SJSA1 (cell line): ENCODE data around the gene NFIA. TPM values are rescaled to one million over a fixed set of nuclear protein-coding genes. Genes with fewer than 3 reads are reported as not detected.

Experiments
- DNase-seq, 2 experiments: peaks; one replicate each; pipeline ENCODE4 v3.0.0-alpha.2; 2015 to 2020; ENCODE audit warnings: low spot score in 2 of 2, low read depth in 1 of 2
- H3K27ac ChIP-seq: fragments of 250-450 bp; sonication (Bioruptor Pico); 2 replicates; pipeline ENCODE4 v1.5.1; 2020; ENCODE audit warnings: mild to moderate bottlenecking, moderate library complexity
- H3K27me3 ChIP-seq: fragments of 250-450 bp; sonication (Bioruptor Pico); replicated peaks from 2 replicates; pipeline ENCODE4 v1.5.1; 2020; ENCODE audit warnings: mild to moderate bottlenecking, moderate library complexity
- H3K36me3 ChIP-seq: fragments of 250-450 bp; sonication (Bioruptor Pico); 2 replicates; pipeline ENCODE4 v1.5.1; 2020; ENCODE audit warnings: mild to moderate bottlenecking
- H3K4me1 ChIP-seq: fragments of 250-450 bp; sonication (Bioruptor Pico); replicated peaks from 2 replicates; pipeline ENCODE4 v1.6.1; 2021; ENCODE audit warnings: mild to moderate bottlenecking
- H3K4me3 ChIP-seq: fragments of 250-450 bp; sonication (Bioruptor Pico); 2 replicates; pipeline ENCODE4 v1.5.1; 2020; ENCODE audit warnings: mild to moderate bottlenecking
- H3K9me3 ChIP-seq: fragments of 250-450 bp; sonication (Bioruptor Pico); replicated peaks from 2 replicates; pipeline ENCODE4 v1.5.1; 2020; ENCODE audit warnings: mild to moderate bottlenecking
- total RNA-seq: library from RNA; depleted of rRNA; stranded (reverse); fragments of >200 nt; shearing (Covaris generic); gene quantifications from 2 replicates; pipeline ENCODE4 v1.2.3, GENCODE V29; 2014

Gene NFIA
- total RNA-seq, 1 experiment from 2014 or later: 0.74 TPM

DNA sequence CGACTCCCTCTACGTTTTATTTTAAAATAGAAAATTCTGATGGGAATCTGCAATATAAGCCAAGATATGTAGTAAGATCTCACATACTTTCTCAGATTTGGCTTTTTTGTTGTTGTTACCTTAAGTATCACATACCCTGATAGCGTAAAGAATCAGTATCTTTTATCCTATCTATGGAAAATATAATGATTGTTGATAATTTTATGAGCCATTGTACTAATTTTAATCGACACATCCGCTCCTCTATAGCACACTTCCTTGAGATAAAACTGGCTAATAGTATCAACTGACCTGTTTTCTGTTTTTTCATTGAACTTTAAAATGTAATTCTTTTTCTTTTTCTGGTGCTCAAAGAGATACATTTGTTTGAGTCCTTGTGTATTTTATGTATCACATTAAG is 118.7 kb downstream of the NFIA start:
- Histone ChIP-seq H3K36me3 (no peaks in the 10 kb centered on the region), H3K4me1 (no peaks in the 10 kb centered on the region), H3K4me3 (no peak overlapping the region), H3K9me3 (no peaks in the 10 kb centered on the region), H3K27me3 (no peaks in the 10 kb centered on the region), H3K27ac (no peak overlapping the region)
- DNase-seq: no peak

DNA sequence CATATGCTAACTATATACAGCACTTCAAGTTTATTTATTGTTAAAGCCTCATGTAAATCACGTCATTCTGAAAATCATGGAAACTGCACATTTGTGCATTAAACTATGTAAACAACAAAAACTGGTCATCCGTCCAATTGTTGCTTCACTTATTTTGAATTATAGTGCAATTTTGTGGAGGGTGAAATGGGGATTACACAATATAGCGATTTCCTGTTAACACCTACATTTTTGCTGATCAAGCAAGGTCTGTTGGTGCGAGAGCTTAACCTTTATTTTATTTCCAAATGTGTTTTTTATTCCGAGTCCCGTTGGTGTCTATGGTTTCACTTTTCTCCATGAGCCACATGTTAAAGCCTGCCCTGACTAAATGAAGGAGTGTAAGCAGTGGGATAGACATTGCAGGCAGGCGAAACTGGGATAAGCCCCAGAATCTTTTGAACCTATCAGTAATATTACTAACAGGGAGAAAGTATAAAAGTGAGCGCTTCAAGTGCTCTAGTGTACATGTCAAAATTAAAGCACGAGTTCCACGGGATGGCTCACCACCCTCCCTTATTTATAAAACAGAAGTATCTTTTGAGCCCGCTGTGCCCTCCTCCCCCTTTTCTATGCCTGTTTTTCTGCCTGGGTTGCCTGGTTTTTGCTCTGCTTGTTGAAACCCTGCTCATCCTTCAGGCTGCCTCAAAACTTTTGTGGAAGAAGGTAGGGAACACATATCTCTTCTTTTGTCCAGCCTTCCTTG is 120.7 kb downstream of the NFIA start:
- Histone ChIP-seq H3K9me3 (no peaks in the 10 kb centered on the region), H3K27me3 (no peaks in the 10 kb centered on the region), H3K36me3 (no peaks in the 10 kb centered on the region), H3K4me1 (no peaks in the 10 kb centered on the region), H3K27ac (no peak overlapping the region), H3K4me3 (no peak overlapping the region)
- no peak for DNase-seq

DNA sequence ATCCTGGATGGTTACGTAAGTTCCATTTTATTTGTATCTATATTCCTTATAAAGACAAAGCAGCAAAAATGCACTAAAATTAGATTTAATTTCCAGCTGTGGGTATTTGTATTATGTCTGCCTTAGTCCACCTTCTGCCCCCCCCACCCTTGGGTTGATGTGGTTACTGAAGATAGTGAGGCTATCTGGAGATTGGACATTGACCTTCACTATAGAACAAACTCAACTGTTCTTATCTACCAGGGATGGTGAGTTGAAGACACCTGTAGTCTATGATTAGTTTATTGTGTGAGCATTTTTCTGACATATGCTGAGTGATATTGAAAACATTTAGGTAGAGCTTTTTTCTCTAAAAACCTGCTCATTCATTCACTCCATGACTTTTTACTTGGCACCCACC is 122.2 kb downstream of the NFIA start:
- Histone ChIP-seq H3K4me3 (no peak overlapping the region), H3K9me3 (no peaks in the 10 kb centered on the region), H3K4me1 (no peaks in the 10 kb centered on the region), H3K27ac (no peak overlapping the region), H3K27me3 (no peaks in the 10 kb centered on the region), H3K36me3 (no peaks in the 10 kb centered on the region)
- no peak for DNase-seq

DNA sequence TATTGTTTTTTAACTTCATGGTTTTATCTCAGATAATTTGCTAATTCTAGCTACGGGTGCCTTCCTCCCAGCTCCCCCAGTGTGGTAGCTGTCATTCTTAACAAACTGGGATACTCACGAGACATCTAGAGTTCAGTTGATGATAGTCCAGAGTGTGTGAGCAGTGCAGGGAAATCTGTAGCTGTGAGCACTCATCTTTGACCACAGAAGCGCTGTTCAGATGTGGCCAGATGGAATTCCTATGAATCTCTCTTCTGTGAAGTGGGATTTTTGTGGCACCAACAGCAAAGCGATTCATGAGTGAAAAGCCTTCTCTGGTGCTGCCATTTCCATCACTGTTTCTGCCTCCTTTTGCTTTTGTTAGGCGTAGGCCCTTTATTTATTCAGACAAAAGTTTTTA is 125.1 kb downstream of the NFIA start:
- Histone ChIP-seq H3K27me3 (no peaks in the 10 kb centered on the region), H3K27ac (no peak overlapping the region), H3K4me3 (no peak overlapping the region), H3K4me1 (no peaks in the 10 kb centered on the region), H3K36me3 (no peaks in the 10 kb centered on the region), H3K9me3 (no peaks in the 10 kb centered on the region)
- DNase-seq: no peak

DNA sequence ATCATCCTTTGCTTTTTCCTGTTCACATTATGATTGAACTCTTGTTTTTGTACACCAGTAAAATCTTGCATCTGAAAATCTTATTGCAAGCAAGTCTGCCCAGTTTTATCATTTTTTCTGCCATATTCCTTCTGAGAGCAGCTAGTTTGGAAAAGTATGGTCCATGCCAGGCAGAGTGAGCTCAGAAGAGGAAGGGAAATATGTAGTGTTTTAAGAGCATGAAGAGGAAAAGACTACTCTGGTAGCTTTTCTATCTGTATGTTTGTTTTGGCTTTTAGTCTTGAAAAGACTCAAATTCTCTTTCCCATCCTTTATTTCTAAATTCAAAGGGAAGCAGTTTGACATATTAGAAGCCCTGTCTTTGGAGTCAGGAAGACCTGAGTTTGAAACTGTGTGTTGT is 125.8 kb downstream of the NFIA start:
- no peak overlapping the region for H3K27ac ChIP-seq
- no peak for DNase-seq
- H3K27me3 ChIP-seq: no peaks in the 10 kb centered on the region
- no peak overlapping the region for H3K4me3 ChIP-seq
- no peaks in the 10 kb centered on the region for H3K36me3 ChIP-seq
- H3K4me1 ChIP-seq: no peaks in the 10 kb centered on the region
- no peaks in the 10 kb centered on the region for H3K9me3 ChIP-seq

GRCh38 chr1:61208831-61209230 is 126.5 kb downstream of the NFIA start:
- H3K36me3 ChIP-seq: no peaks in the 10 kb centered on the region
- H3K27me3 ChIP-seq: no peaks in the 10 kb centered on the region
- no peak overlapping the region for H3K27ac ChIP-seq
- H3K4me3 ChIP-seq: no peak overlapping the region
- no peaks in the 10 kb centered on the region for H3K4me1 ChIP-seq
- no peak for DNase-seq
- H3K9me3 ChIP-seq: no peaks in the 10 kb centered on the region

DNA sequence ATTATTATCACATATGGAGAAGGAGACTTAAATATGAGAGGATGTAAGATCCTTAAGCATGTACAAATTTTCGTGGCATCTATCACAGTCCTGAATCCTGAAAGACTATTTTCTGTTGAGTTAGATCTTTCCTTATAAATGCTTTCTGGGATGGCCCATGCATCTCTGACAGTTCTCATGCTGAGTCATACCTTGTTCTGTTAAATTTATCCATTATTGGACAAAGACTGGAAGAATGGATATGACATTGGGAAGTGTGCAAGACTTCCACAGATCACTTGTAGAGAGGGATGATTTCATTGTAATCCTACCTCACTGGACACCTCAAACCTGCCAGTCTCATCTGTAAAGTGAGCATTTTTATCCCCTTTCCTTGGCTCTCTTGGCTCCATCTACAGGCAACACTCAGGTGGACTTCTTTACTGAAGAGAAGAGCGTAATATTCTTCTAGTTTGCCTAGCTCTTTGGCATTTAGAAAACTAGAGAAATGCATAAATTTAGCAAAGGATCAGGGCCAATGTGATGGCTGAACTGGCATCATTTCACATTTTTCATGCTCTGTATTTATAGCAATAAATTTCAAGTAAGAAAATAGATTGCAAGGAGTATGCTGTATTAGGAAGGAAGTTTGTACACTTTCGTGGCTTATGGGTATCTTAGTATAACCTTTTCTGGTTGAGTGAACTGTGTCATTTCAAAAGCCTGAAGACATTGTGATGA is 128.2 kb downstream of the NFIA start:
- no peaks in the 10 kb centered on the region for H3K4me1 ChIP-seq
- no peaks in the 10 kb centered on the region for H3K27me3 ChIP-seq
- no peak for DNase-seq
- H3K27ac ChIP-seq: no peak overlapping the region
- no peaks in the 10 kb centered on the region for H3K36me3 ChIP-seq
- no peaks in the 10 kb centered on the region for H3K9me3 ChIP-seq
- no peak overlapping the region for H3K4me3 ChIP-seq

- H3K4me3 ChIP-seq: no peak overlapping the region
Measured at GRCh38 chr1:61213245-61214011, 131.1 kb downstream of the NFIA start.

DNA sequence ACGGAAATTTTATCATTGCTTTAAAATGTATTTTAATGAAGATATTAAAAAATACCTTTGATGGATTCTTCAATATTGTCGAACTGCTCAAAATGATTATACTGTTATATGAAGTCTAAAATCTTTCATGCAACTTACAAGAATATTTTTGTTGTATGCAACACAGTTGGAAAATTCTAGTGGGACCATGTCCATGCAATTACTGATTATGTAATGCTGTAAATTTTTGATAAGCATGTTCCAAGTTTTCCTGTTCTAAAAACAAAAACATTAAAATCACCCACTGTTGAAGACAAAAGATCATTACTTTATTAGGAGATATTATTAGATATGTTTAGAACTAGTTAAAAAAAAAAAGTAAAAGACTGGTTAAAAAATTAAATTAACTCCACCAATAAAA is 132.8 kb downstream of the NFIA start:
- no peak overlapping the region for H3K4me3 ChIP-seq
- no peaks in the 10 kb centered on the region for H3K27me3 ChIP-seq
- no peaks in the 10 kb centered on the region for H3K36me3 ChIP-seq
- no peak overlapping the region for H3K27ac ChIP-seq
- no peak for DNase-seq
- no peaks in the 10 kb centered on the region for H3K4me1 ChIP-seq
- no peaks in the 10 kb centered on the region for H3K9me3 ChIP-seq

More at GRCh38 chr1:61213245-61214011, 131.1 kb downstream of the NFIA start:
- DNase-seq: no peak
- H3K27me3 ChIP-seq: no peaks in the 10 kb centered on the region
- H3K36me3 ChIP-seq: no peaks in the 10 kb centered on the region
- no peak overlapping the region for H3K27ac ChIP-seq
- H3K4me1 ChIP-seq: no peaks in the 10 kb centered on the region
- H3K9me3 ChIP-seq: no peaks in the 10 kb centered on the region

- H3K27me3 ChIP-seq: no peaks in the 10 kb centered on the region
- H3K9me3 ChIP-seq: no peaks in the 10 kb centered on the region
- no peak overlapping the region for H3K4me3 ChIP-seq
- H3K36me3 ChIP-seq: no peaks in the 10 kb centered on the region
- H3K4me1 ChIP-seq: no peaks in the 10 kb centered on the region
- DNase-seq: no peak
- no peak overlapping the region for H3K27ac ChIP-seq
Measured at GRCh38 chr1:61215676-61216289, 133.4 kb downstream of the NFIA start.

GRCh38 chr1:61220536-61220935 is 138.2 kb downstream of the NFIA start:
- no peaks in the 10 kb centered on the region for H3K4me1 ChIP-seq
- DNase-seq: no peak
- no peak overlapping the region for H3K4me3 ChIP-seq
- H3K36me3 ChIP-seq: no peaks in the 10 kb centered on the region
- no peak overlapping the region for H3K27ac ChIP-seq
- H3K9me3 ChIP-seq: no peaks in the 10 kb centered on the region
- no peaks in the 10 kb centered on the region; the same call in 1 of the 2 replicates for H3K27me3 ChIP-seq

DNA sequence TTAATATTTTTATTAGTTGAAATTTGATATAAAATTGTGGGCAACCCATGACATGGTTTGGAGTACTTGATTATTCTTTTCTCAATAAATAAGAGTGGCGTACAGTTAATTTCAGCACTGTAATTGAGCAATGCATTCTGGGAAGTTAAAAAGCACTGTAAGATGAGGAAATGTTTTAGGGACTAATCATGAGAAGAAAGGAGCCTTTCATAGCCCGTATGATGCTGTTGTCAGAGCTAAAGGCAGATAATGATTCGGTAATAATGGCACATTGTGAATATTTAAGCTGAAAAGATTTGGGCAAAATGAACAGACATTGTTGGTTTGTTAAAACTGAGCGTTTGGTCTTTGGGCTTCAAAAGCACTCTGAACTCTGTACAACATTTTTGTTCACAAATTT is 139.3 kb downstream of the NFIA start:
- Histone ChIP-seq H3K27ac (no peak overlapping the region), H3K27me3 (no peaks in the 10 kb centered on the region; the same call in 1 of the 2 replicates), H3K36me3 (no peaks in the 10 kb centered on the region), H3K4me3 (no peak overlapping the region), H3K4me1 (no peaks in the 10 kb centered on the region), H3K9me3 (no peaks in the 10 kb centered on the region)
- DNase-seq: no peak

DNA sequence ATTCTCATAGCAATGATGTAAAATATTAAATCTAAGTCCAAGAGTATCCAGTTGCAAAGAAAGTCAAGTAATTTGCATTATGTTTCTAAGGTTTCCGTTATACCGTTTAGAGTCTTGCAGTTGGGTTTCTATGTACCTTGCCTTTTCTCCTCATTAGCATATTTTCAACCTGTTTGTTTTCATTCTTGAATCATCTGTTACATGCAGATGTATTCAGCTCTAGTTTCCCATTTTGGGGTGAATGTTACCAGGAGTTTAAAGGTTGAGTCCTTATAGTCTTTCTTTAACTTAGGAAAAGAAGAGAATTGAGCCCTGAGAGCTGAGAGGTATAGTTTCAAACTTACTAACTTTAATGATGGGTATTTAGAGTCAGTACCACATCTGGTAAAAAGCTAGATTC is 139.9 kb downstream of the NFIA start:
- H3K4me3 ChIP-seq: no peak overlapping the region
- H3K27ac ChIP-seq: no peak overlapping the region
- H3K4me1 ChIP-seq: no peaks in the 10 kb centered on the region
- H3K36me3 ChIP-seq: no peaks in the 10 kb centered on the region
- DNase-seq: no peak
- H3K9me3 ChIP-seq: no peaks in the 10 kb centered on the region
- H3K27me3 ChIP-seq: no peaks in the 10 kb centered on the region; the same call in 1 of the 2 replicates
